Dermis microvascular lymphatic vessel endothelial cell (primary cell): ENCODE results near the gene AIRE. TPM values are rescaled to one million over a fixed set of nuclear protein-coding genes. Genes with fewer than 3 reads are reported as not detected.
A peak's percentile ranks its signal among the peaks of the same experiment; 100 is the strongest.
"Not testable (repeated sequence)": the region's sequence is repeated elsewhere in the genome, so short reads cannot be mapped to it uniquely, and the experiment has no call there.

Experiments
- DNase-seq, 2 donors: peaks; one replicate each; pipeline versions ENCODE4 v3.0.0 to v3.0.0-alpha.2; 2010; ENCODE audit warnings: low read depth in 2 of 2
- total RNA-seq: library from RNA; depleted of rRNA; stranded (reverse); fragments of >200 nt; gene quantifications from 2 replicates; pipeline ENCODE4 v1.2.1, GENCODE V29; 2014

AIRE gene
- total RNA-seq = not detected in 2 replicates

DNA sequence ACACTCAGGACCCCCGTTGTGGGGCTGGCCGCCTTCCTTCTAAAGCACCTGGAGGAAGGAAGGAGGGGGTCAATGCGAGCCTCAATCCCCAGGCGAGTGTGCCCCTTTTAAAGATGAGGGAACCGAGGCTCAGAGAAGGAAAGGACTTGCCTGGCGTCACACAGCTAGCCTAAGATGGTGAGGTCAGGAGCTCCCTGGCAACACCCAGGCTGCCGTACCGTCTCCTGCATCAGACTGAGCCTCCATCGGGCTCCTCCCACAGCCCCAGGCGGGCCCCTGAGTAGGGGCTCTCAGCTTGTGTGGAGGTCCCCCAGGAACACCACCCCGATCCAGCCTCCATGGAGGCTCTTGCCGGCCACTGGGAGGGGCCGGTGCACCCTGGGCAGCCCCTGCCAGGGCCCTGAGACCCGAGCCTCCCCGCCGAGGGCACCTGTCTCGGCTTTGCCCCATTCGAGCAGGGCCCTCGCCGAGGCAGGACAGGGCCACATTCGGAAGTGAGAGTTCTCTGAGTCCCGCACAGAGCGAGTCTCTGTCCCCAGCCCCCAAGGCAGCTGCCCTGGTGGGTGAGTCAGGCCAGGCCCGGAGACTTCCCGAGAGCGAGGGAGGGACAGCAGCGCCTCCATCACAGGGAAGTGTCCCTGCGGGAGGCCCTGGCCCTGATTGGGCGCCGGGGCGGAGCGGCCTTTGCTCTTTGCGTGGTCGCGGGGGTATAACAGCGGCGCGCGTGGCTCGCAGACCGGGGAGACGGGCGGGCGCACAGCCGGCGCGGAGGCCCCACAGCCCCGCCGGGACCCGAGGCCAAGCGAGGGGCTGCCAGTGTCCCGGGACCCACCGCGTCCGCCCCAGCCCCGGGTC, at the start of gene AIRE:
Gene AIRE (plus strand): TSS at position 739 of the 855 bp plus-strand sequence. CDS start 131 bp downstream, outside the sequence.
- no peak for DNase-seq

DNA sequence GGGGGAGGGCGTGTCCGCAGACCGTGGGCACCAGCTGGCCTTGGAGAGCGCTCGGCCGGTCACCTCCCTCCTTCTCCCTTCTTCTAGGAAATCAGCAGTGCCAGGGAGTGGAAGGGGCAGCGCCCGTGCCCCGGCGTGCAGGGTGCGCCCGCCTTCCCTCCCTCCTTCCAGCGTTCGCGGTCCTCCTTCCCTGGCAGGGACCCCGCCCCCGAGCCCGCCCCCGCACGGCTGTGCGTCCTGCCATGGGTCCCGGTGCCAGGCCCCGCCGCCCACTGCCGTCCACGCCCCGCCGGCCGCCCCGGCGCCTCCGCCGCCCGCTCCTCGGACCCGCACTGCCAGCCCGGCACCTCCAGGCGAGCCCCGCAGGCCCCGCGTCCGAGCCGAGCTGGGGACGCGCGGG, 45.3 kb upstream of the AIRE start:
- DNase-seq = not testable (repeated sequence)

DNA sequence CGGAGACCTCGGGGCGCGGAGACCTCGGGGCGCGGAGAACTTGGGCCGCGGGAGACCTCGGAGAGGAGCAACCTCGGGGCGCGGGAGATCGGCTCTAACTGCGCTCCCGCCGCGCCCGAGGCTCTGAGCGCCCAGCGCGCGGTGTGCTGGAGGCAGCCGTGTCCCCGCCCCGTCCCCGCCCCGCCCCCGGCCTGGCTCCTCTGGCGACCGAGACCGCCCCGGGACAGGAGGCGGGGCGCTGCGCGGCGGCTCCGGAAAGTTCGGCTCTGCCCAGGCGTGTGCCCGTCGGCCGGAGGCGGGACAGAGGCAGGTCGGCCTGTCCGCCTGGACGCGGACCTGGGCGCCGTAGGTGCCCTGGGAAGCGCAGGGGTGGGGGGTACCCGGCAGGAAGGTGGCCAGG, 44.8 kb upstream of the AIRE start, which contains the start of gene ICOSLG:
Gene ICOSLG (minus strand): TSS at position 102 of the 400 bp plus-strand sequence. CDS start 126 bp downstream, outside the sequence.
- not testable (repeated sequence) for DNase-seq

DNA sequence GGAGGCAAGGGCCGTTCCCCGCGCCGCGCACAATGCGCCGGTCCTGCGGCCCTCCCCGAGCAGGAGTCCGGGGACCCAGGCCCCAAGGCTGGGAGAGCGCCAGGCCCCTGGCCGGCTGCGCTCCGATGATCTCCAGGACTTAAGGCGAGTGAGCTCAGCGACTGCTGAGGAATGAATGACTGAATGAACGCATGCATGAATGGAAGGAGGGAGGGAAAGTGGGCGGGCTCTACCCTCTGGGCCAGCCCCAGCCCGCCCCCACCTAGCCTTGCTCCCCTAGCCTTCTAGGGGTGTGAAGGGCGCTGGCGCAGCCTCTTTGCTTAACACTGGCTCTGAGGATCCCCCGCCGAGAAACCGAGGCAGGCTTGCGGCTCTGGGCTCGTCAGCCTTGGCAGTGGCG, 44.4 kb upstream of the AIRE start:
- DNase-seq = not testable (repeated sequence)

DNA sequence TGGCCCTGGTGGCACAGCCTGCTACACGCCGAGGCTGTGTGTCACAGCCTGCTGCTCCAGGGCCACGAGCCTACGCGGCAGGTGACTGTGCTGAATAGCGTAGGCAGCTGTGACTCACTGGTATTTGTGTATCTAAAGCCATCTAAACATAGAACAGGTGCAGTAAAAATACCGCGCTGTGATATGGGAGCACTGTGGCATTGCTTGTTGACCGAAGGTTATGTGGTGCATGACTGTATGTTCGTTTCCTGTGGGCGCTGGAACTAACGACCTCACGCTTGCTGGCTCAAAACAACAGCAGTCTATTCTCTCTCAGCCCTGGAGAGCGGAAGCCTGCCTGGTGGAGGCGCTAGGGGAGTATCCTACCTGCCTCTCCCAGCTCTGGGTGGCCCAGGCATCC, 41.7 kb upstream of the AIRE start:
- not testable (repeated sequence) for DNase-seq

DNA sequence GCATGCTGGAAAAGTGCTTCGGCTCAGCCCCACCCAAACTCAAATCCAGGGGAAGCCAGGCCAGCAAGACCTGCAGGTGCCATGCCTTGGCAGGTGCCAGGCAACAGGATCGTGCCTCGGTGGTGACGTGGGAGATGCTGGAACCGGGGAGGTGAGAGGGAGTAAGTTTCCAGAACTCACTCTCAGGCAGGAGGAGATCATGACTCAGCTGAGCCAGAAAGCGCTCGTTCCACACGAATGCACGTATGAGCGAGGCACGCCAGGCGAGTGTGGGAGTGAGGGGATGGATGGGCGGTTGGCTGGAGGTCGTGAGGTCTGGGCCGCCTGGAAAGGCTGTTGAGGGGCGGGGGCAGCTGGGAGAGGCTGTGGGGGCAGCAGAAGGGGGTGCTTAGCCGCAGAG, 37.8 kb upstream of the AIRE start:
- not testable (repeated sequence) for DNase-seq

DNA sequence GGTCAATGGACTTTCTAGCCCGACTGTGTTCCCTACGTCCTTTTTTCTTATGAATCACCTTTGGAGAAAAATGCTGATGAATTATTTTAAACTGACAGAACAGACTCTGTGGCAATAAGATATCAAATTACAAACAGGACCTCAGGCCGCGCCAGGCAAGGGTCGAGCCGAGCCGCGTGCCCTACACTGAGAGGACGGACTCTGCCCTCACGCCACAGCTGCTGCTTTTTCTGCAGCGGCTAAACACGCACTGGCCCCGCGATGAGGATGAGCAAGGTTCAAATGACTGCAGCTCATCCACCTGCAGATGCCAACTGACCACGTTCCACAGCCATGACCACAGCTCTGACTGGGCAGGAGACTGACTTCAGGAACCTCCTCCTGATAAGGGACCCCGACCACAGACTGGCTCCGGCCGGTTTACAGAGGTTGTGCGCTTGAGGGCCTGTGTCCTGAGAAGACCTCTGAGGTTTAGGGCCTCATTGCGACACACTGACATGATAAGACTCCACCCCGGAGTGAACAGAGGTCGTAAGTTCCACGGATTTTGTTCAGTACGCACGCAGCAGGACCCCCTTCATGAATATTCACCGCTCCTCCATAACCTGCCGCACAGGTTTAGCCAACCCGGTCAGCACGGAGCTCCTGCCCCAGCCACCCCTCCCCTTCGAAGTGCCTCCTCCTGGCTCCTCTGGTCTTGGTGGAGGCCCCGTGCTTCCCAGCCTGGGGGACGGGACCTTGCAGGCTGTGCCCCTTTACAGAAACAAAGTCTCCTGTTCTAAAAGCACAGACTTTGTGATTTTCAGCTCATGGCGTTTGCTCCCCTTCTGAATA, 36.3 kb upstream of the AIRE start:
- not testable (repeated sequence) for DNase-seq

DNA sequence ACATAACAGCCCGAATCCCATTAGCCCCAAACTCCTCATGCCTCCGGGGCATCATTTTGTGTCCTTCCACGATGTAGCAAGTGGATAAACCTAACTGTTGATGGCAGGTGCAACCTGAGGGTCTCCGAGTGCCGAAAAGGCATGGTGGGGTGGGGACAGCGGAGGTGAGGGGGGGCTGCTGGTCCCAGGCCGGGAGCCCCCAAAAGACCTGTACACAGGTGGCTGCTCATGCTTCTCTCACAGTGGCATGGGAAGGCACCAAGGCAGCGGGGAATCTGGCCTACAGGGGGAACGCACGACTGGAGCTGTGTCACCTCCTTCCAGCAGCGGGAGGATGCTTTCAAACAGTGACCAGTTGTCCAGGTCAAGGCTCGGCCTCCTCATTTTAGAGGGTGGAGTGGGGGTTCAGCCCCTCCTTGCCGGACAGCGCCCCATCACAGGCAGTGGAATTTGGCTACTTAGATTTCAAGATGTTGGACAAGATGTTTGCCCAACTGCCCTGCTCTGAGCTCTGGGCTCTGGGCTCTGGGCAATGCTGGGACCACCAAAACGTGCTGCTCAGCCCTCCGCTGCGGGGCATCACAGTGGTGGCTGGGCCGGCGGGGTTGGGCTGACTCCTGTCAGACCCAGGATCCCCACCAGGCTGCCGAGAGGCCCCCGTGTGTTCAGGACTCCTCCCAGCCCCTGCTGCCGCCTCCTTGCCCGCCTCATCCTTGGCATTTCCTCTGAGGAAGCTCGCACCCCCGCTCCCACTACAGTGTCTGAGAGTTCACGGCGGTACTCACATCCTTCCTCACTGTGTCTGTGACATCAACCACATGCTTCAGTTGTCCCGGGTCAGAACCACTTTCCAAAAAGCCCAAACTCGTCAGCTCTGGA, 31.6 kb upstream of the AIRE start:
- peak in 1 of 2 donors; percentile 17 for DNase-seq

DNA sequence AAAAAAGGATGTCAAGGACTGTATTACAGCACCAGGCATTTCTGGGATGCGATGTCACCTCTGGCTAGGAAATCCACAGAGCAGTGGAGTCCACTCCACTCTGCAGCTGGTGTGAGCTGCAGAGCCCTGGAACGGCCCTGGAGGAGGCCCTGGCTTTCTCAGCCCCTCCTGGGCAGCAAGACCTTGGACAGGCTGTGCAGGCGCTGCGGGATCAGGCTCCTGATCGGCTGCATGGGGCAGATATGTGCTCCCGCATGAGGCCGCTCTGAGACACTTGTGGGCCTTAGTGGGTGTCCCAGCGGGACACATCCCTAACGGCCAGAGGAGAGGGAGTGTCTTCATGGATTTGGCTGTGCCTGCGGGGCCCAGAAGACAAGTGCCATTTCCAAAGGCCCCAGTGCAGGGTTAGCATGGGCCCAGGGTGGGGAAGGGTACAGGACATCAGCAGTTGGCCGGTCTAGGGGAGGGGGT, 30.1 kb upstream of the AIRE start:
- DNase-seq = no peak

DNA sequence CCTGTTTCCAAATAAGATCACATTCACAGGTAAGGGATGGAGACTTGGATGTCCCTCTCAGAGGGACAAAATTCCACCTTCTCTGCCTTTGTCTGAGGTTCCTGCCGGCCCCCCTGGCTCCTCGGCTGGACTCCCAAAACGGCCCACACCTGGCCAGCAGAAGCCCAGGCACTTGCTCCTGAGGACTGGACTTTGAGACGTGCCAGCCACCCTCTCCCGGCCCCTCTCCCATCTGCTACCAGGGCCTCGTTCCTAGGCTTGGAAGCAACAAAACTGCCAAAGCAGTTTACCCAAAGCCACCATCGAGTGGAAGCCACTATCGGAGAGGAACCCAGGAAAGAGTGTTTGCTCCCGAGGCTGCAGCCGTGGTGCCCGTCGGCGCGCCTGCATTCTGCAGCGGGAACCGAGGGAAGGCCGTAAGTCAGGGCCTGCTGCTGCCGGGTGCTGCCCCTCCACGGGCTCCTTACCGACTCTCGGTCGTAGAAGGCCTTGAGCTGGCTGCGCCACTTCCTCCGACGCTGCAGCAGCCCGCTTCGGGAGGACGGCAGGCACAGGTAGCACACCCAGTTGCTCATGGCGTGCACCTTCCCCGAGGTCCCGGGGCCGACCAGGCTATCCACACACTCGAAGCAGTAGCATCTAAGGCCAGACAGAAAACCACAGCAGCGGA, 27.5 kb upstream of the AIRE start:
- no peak for DNase-seq

DNA sequence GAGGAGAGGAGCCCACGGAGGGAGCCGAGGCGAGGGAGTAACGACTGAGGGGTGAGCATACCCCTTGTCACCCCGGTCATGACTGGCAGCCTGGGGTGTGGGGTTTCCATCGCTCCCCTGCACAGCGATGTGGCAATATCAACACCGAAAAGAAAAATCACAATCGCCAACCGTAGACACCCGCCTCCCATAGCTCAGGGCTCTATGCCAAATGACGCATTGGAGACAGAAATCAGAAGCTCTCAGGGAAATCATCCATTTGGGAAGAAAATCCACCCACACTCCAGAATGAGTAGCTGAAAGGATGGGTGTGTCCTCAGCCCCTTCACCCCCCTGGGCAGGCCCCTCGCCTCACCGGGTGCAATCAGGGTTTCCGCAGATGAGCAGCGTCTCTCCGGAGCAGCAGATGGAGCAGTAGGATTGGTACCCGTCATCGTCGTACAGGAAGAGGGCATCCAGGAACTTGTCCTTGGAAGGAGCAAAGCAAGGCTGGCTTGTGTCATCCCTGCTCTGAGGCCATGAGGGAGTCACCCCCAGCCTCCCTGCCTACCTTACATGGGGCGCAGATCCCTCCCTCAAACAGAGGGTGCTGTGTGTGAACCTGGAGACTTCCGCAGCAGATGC, 26.5 kb upstream of the AIRE start:
- DNase-seq = no peak

DNA sequence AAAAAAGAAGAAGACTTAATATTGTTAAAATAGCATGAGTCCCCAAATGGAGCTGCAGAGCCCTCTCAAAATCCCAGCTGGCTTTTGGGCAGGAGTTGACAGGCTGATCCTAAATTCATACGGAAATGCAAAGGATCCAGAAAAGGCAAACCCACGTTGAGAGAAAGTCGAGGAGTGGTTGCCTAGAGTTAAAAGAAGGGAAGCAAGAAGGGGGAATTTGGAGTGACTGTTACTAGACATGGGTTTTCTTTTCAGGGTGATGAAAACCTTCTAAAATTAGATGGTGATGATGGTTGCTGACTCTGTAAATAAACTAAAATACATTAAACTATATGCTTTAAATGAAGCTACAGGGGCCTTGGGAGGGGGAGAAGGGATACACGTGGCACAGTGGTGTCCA, 25.6 kb upstream of the AIRE start:
- no peak for DNase-seq

DNA sequence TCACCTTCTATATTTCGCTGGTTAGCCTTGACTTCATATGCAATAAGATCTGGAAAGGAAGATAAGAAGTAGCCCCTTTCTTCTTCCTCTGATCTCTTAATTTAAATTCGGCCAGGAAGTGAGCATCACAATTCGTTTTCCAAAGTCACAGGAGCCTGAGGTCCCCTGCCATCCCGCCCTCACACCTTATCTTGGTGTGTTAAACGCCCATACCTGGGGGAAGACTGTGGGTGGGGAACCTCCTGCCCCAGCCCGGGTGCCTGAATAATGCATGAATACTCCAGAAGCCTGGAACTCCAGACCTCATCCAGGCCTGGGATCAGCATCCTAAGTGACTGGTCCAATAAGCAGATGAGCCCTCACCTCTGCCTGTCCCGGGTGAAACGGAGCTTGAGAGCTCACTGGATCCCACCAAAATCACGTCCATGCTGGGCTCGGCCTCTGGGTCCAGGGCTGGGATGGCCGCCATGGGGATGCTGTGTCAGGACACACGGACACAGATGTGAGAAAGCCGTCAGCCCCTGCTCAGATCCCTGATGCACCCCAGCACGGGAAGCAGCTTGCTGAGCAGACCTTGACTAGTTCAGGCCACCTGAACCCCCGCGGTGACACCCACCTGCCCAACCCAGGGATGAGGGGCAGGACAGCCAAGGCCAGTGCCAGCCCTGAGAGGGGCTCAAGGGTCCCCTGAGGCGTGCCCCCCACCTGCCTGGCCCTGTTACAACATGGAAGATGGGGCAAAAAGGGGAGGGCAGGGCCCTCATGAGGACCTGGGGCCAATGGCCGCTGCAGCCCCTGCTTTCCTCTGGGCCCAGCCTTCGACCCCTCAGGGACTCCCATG, 24.7 kb upstream of the AIRE start:
- DNase-seq = no peak

DNA sequence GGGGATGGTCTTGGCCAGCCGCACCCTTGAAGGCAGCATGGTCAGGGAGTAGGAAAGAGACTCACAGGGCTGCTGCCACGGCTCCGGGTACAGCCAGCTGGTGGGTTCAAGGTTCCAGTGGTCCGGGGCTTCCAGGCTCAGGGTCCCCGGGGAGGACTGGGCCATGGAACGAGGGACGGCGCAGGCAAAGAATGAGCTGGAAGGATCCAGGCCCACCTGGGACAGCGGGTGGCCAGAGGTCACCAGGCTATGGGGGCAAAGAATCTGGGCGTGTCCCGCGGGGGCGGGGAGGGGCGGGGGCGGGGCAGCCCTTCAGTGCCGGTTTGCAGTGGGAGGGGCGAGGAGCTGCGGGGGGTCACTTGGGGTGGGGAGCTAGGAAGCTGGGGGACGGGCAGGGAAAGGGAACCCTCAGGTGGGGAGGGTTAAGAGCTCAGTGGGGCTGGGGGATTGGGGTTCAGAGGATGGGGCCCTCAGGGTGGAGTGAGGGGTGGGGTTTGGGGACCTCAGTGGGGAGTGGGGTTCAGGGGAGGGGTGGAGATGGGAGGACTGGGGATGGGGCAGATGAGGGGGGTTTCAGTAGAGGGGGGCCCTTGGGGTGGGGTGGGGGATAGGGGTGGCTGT, 23.9 kb upstream of the AIRE start, which contains the start of gene DNMT3L:
Gene DNMT3L (minus strand): TSS at position 223 of the 621 bp plus-strand sequence. CDS start 638 bp downstream, outside the sequence.
- DNase-seq = no peak

DNA sequence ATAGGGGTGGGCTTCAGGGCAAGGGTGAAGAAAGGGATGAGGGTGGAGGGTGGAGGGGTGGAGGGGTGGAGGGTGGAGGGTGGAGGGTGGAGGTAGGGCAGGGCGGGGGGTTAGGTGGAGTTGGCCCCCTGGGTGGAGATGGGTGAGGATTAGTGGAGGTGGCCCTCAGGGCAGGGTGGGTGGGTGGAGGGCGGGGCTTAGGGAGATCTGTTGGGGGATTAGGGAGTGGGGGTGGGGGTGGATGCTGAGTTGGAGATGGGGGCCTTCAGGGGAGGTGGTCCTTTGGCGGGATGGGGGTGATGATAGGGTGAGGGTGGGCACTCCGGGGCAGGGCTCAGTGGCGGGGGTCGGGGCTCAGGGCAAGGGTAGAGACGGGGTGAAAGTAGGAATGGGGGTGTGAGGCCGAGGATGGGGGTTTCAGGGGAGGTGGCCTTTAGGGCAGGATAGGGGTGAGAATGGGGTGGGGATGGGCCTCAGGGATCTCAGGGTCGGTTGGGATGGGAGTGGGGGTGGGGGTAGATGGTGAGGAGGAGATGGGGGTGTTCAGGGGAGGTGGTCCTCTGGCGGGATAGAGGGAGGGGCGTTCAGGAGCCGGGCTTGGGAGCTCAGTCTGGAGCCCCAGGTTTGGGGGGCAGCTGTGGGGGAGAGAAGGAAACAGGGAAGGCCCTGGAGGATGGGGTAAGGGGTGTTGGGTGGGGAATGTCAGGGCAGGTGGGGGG, 23.2 kb upstream of the AIRE start:
- DNase-seq = no peak

DNA sequence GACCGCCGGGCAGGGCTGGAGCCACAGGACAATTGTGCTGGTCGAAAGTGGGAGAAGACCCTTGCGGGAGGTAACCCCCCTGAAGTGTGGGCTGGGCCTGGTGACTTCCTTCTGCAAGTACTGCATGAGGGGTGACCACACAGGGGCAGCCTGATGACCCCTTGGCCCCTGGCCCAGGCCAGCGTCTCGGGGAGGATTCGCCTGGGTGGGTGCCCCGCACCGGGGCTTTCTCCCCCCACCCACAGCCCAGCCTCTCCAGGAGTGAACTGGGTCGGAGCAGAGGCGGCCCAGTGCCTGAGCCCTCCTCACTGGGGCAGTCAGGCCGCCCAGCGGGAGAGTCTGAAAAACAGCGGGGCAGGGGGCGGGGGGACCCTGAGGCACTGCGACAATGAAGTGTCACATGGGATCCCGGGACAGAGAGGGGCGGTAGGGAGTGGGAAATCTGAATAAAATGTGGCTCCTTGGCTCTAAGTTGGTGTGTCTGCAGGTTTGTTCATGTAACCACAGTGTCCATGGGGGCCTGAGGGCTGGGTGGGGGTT, 22.4 kb upstream of the AIRE start:
- no peak for DNase-seq

DNA sequence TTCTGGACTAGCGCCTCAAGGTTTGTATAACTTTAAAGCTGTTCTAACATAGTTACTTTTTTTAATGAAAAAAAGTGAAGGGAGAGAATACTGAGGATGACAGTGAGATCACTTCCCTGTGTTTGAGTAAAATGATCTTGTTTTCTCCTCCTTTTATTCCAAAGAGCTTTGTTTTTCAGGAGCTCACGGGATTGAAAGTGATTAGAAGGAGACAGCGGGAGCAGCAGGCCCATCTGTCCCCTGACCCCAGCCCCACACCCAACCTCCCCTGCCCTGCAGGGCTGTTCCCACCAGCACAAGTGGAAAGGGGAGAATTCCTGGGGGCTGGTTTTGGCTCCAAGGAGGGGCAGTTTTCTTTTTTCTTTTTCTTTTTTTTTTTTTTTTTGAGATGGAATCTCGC, 21.9 kb upstream of the AIRE start:
- DNase-seq = no peak
